Measurements from ENCODE around the gene TAF1C. TPM values are rescaled to one million over a fixed set of nuclear protein-coding genes. Genes with fewer than 3 reads are reported as not detected.

The TAF1C gene
- total RNA-seq, result 14.1 TPM

DNA sequence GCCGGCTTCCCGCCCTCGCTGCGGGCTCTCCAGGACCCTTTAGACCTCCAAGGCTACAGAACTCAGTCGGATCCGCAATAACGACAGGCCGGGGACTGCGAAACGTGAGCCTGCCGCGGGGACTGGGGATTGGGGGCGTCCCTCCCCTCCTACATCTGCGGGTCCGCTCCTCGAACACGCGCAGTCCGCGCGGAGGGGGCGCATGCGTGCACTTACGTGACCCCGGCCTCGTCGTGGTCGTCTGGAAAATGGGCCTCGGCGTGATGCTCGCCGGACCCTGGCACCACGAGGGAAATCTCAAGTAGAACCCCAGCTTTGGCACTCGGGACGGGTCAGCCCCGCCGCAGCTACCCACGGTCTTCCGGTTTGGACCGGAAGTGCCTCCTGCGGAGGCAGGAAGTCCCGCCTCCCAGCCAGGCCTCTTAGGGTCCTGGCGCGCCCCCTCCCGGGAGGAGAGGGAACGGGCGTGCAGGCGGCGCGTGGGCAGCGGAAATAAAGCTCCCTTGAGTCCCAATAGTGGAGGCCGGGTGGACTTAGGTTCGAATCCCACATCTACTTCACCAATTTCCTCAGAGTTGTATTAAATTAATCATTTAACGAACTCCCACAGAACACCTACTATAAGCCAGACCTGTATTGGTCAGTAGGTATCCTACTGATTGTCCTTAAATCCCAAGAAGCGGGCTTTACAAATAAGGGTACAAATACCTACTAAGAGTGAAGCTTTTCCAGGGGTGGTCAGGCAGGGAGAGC, at the start of gene TAF1C:
TSS of gene TAF1C (minus strand) at position 373 of the 753 bp plus-strand sequence. CDS start 2,069 bp downstream, outside the sequence.
- Histone ChIP-seq H3K4me3 (ENCODE audit: low read length in 3 of 3) (peak within 1 kb of the TSS; percentile 93 to 100 (median 99)), H3K9ac (ENCODE audit: low read depth in 1 of 3, low read length in 3 of 3) (peak within 1 kb of the TSS; percentile 88 to 96 (median 90)), H3K9me3 (ENCODE audit: control insufficient read depth in 3 of 3, low read length in 3 of 3) (no peaks in the 10 kb centered on the region), H3K4me1 (ENCODE audit: control insufficient read depth in 3 of 3, insufficient read depth in 3 of 3, low read length in 3 of 3) (peaks cover 5 to 26% (median 20%) of the 10 kb centered on the region in 3 donors), H3K27me3 (ENCODE audit: control insufficient read depth in 3 of 3, insufficient read depth in 3 of 3, low read length in 3 of 3) (no peaks in the 10 kb centered on the region), H3K36me3 (ENCODE audit: control insufficient read depth in 3 of 3, insufficient read depth in 3 of 3, low read length in 3 of 3) (peaks cover 20 to 23% (median 23%) of the 10 kb centered on the region in 3 donors), H3K27ac (ENCODE audit: low read depth, low read length) (peak within 1 kb of the TSS; percentile 11)

- Histone ChIP-seq H3K9ac (ENCODE audit: low read depth in 1 of 3, low read length in 3 of 3) (peak overlapping the region in 1 of 3 donors; percentile 8), H3K4me1 (ENCODE audit: control insufficient read depth in 3 of 3, insufficient read depth in 3 of 3, low read length in 3 of 3) (peaks cover 0 to 5% (median 0%) of the 10 kb centered on the region in 3 donors), H3K27me3 (ENCODE audit: control insufficient read depth in 3 of 3, insufficient read depth in 3 of 3, low read length in 3 of 3) (peaks cover 6 to 10% (median 9%) of the 10 kb centered on the region in 3 donors), H3K27ac (ENCODE audit: low read depth, low read length) (no peak overlapping the region), H3K36me3 (ENCODE audit: control insufficient read depth in 3 of 3, insufficient read depth in 3 of 3, low read length in 3 of 3) (no peaks in the 10 kb centered on the region), H3K4me3 (ENCODE audit: low read length in 3 of 3) (peak overlapping the region in 1 of 3 donors; percentile 13), H3K9me3 (ENCODE audit: control insufficient read depth in 3 of 3, low read length in 3 of 3) (no peaks in the 10 kb centered on the region)
These were observed 47.7 kb upstream of the TAF1C start for GRCh38 chr16:84234321-84235241.

GRCh38 chr16:84233748-84234147, 46.9 kb upstream of the TAF1C start:
- no peak overlapping the region for H3K4me3 ChIP-seq (ENCODE audit: low read length in 3 of 3)
- H3K9me3 ChIP-seq (ENCODE audit: control insufficient read depth in 3 of 3, low read length in 3 of 3), result no peaks in the 10 kb centered on the region
- H3K36me3 ChIP-seq (ENCODE audit: control insufficient read depth in 3 of 3, insufficient read depth in 3 of 3, low read length in 3 of 3), result no peaks in the 10 kb centered on the region
- no peak overlapping the region for H3K27ac ChIP-seq (ENCODE audit: low read depth, low read length)
- no peak overlapping the region for H3K9ac ChIP-seq (ENCODE audit: low read depth in 1 of 3, low read length in 3 of 3)
- peaks cover 0 to 7% (median under 1%) of the 10 kb centered on the region in 3 donors for H3K4me1 ChIP-seq (ENCODE audit: control insufficient read depth in 3 of 3, insufficient read depth in 3 of 3, low read length in 3 of 3)
- peaks cover 6 to 9% (median 6%) of the 10 kb centered on the region in 3 donors for H3K27me3 ChIP-seq (ENCODE audit: control insufficient read depth in 3 of 3, insufficient read depth in 3 of 3, low read length in 3 of 3)

DNA sequence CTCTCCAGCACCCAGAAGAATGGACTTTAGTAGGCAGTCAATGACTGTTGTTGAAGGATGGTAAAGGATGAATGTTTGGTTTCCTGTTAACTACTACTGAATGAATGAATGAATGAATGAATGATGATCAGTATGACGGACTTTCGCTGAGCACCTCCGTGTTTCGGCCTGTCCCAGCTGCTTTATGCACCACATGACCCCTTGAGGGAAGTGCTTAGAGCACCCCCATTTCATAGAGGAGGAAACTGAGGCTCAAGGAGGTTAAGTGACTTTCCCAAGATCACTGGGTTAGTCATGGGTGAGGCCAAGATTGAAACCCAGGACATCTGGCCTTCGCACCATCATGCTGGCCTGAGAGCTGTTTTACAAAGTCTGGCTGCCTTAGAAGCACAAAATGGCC, 46.1 kb upstream of the TAF1C start:
- H3K36me3 ChIP-seq (ENCODE audit: control insufficient read depth in 3 of 3, insufficient read depth in 3 of 3, low read length in 3 of 3), result no peaks in the 10 kb centered on the region

GRCh38 chr16:84232060-84232459, 45.2 kb upstream of the TAF1C start:
- no peak overlapping the region for H3K27ac ChIP-seq (ENCODE audit: low read depth, low read length)
- H3K4me1 ChIP-seq (ENCODE audit: control insufficient read depth in 3 of 3, insufficient read depth in 3 of 3, low read length in 3 of 3), result peaks cover 7 to 15% (median 10%) of the 10 kb centered on the region in 3 donors
- peaks cover 0 to 4% (median 0%) of the 10 kb centered on the region in 3 donors for H3K27me3 ChIP-seq (ENCODE audit: control insufficient read depth in 3 of 3, insufficient read depth in 3 of 3, low read length in 3 of 3)
- no peaks in the 10 kb centered on the region for H3K9me3 ChIP-seq (ENCODE audit: control insufficient read depth in 3 of 3, low read length in 3 of 3)
- no peaks in the 10 kb centered on the region for H3K36me3 ChIP-seq (ENCODE audit: control insufficient read depth in 3 of 3, insufficient read depth in 3 of 3, low read length in 3 of 3)
- H3K9ac ChIP-seq (ENCODE audit: low read depth in 1 of 3, low read length in 3 of 3), result no peak overlapping the region
- H3K4me3 ChIP-seq (ENCODE audit: low read length in 3 of 3), result no peak overlapping the region

More for the DNA sequence above, 46.1 kb upstream of the TAF1C start:
- H3K4me3 ChIP-seq (ENCODE audit: low read length in 3 of 3), result no peak overlapping the region
- H3K9ac ChIP-seq (ENCODE audit: low read depth in 1 of 3, low read length in 3 of 3), result no peak overlapping the region
- no peaks in the 10 kb centered on the region for H3K9me3 ChIP-seq (ENCODE audit: control insufficient read depth in 3 of 3, low read length in 3 of 3)
- peaks cover 3 to 12% (median 6%) of the 10 kb centered on the region in 3 donors for H3K4me1 ChIP-seq (ENCODE audit: control insufficient read depth in 3 of 3, insufficient read depth in 3 of 3, low read length in 3 of 3)
- no peak overlapping the region for H3K27ac ChIP-seq (ENCODE audit: low read depth, low read length)
- peaks cover 4 to 9% (median 5%) of the 10 kb centered on the region in 3 donors for H3K27me3 ChIP-seq (ENCODE audit: control insufficient read depth in 3 of 3, insufficient read depth in 3 of 3, low read length in 3 of 3)

GRCh38 chr16:84229471-84229870, 42.6 kb upstream of the TAF1C start:
- no peak overlapping the region for H3K27ac ChIP-seq (ENCODE audit: low read depth, low read length)

DNA sequence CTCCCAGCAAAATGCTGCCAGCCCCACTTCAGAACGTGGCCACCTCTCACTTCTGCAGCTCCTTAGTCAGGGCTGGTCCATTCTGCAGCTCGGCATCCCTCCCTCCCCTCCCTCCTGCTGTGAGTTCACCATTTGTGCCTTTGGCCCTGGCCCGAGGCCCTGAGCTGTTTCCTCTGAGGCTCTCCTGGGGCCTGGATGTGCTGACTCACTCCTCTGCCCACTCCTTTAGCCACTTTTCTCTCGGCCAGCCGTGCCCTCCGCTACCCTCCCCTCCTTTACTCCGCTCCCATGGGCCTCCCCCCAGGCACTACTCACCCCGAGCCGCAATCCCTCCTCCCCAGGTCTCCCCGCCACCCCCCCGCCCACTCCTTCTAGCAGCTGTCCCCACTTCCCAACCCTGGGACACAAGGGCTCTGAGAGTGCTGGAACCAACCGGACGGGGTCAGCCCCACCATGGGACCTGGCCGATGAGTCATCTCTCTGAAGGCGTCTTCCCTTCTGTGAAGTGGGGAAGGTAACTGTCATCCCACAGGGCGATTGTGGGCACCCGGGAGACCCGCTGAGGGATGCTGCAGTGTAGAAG, 41.5 kb upstream of the TAF1C start:
- peaks cover 7 to 10% (median 10%) of the 10 kb centered on the region in 3 donors for H3K4me1 ChIP-seq (ENCODE audit: control insufficient read depth in 3 of 3, insufficient read depth in 3 of 3, low read length in 3 of 3)
- H3K27ac ChIP-seq (ENCODE audit: low read depth, low read length), result no peak overlapping the region
- H3K4me3 ChIP-seq (ENCODE audit: low read length in 3 of 3), result peak overlapping the region in 1 of 3 donors; percentile 35
- H3K9me3 ChIP-seq (ENCODE audit: control insufficient read depth in 3 of 3, low read length in 3 of 3), result no peaks in the 10 kb centered on the region
- no peaks in the 10 kb centered on the region for H3K36me3 ChIP-seq (ENCODE audit: control insufficient read depth in 3 of 3, insufficient read depth in 3 of 3, low read length in 3 of 3)
- H3K27me3 ChIP-seq (ENCODE audit: control insufficient read depth in 3 of 3, insufficient read depth in 3 of 3, low read length in 3 of 3), result no peaks in the 10 kb centered on the region
- no peak overlapping the region for H3K9ac ChIP-seq (ENCODE audit: low read depth in 1 of 3, low read length in 3 of 3)

More at GRCh38 chr16:84229471-84229870, 42.6 kb upstream of the TAF1C start:
- no peak overlapping the region for H3K9ac ChIP-seq (ENCODE audit: low read depth in 1 of 3, low read length in 3 of 3)
- H3K4me1 ChIP-seq (ENCODE audit: control insufficient read depth in 3 of 3, insufficient read depth in 3 of 3, low read length in 3 of 3), result peaks cover 7 to 11% (median 10%) of the 10 kb centered on the region in 3 donors
- no peaks in the 10 kb centered on the region for H3K9me3 ChIP-seq (ENCODE audit: control insufficient read depth in 3 of 3, low read length in 3 of 3)
- H3K36me3 ChIP-seq (ENCODE audit: control insufficient read depth in 3 of 3, insufficient read depth in 3 of 3, low read length in 3 of 3), result no peaks in the 10 kb centered on the region
- H3K4me3 ChIP-seq (ENCODE audit: low read length in 3 of 3), result no peak overlapping the region
- no peaks in the 10 kb centered on the region for H3K27me3 ChIP-seq (ENCODE audit: control insufficient read depth in 3 of 3, insufficient read depth in 3 of 3, low read length in 3 of 3)

DNA sequence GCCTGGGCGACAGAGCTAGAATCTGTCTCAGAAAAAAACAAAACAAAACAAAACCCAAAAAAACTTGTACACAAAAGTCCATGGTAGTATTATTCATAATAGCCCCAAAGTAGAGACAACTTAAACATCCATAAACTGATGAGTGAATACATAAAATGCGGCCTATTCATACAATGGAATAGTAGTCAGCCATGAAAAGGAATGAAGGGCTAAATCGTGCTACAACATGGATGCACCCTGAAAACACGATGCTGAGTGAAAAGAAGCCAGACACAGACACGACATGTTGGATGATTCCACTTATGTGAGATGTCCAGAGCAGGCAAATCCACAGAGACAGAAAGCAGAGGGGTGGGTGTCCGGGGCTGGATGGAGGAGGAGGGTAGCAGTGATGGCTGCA, 40.7 kb upstream of the TAF1C start:
- Histone ChIP-seq H3K36me3 (ENCODE audit: control insufficient read depth in 3 of 3, insufficient read depth in 3 of 3, low read length in 3 of 3) (no peaks in the 10 kb centered on the region), H3K4me1 (ENCODE audit: control insufficient read depth in 3 of 3, insufficient read depth in 3 of 3, low read length in 3 of 3) (peaks cover 7 to 10% (median 10%) of the 10 kb centered on the region in 3 donors), H3K4me3 (ENCODE audit: low read length in 3 of 3) (no peak overlapping the region), H3K27ac (ENCODE audit: low read depth, low read length) (no peak overlapping the region), H3K9me3 (ENCODE audit: control insufficient read depth in 3 of 3, low read length in 3 of 3) (no peaks in the 10 kb centered on the region), H3K9ac (ENCODE audit: low read depth in 1 of 3, low read length in 3 of 3) (no peak overlapping the region), H3K27me3 (ENCODE audit: control insufficient read depth in 3 of 3, insufficient read depth in 3 of 3, low read length in 3 of 3) (no peaks in the 10 kb centered on the region)

DNA sequence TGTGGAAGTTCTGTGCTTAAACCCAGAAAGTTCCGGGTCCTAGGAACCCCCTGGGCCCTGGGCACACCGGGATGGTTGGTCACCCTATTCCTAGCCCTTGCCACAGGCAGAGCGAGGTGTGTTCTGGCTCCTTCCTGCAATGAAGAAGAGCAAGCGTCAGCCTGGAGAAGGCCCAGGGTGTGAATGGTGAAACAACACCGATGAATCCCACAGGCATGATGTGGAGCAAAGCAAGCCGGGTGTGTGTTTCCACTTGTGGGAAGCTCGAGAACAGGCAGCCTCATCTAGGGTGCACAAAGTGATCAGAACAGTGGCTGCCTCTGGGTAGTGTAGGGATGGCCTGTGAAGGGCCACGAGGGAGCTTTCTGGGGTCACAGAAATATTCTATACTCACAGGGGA, 39.2 kb upstream of the TAF1C start:
- H3K9me3 ChIP-seq (ENCODE audit: control insufficient read depth in 3 of 3, low read length in 3 of 3), result no peaks in the 10 kb centered on the region
- H3K9ac ChIP-seq (ENCODE audit: low read depth in 1 of 3, low read length in 3 of 3), result no peak overlapping the region
- no peak overlapping the region for H3K4me3 ChIP-seq (ENCODE audit: low read length in 3 of 3)
- no peak overlapping the region for H3K27ac ChIP-seq (ENCODE audit: low read depth, low read length)
- H3K36me3 ChIP-seq (ENCODE audit: control insufficient read depth in 3 of 3, insufficient read depth in 3 of 3, low read length in 3 of 3), result no peaks in the 10 kb centered on the region
- peaks cover 7 to 10% (median 10%) of the 10 kb centered on the region in 3 donors for H3K4me1 ChIP-seq (ENCODE audit: control insufficient read depth in 3 of 3, insufficient read depth in 3 of 3, low read length in 3 of 3)
- no peaks in the 10 kb centered on the region for H3K27me3 ChIP-seq (ENCODE audit: control insufficient read depth in 3 of 3, insufficient read depth in 3 of 3, low read length in 3 of 3)

Data from skeletal muscle tissue (tissue), 4 donors.